Measurements from ENCODE around the gene BSND. TPM values are rescaled to one million over a fixed set of nuclear protein-coding genes. Genes with fewer than 3 reads are reported as not detected.

Gene BSND
- total RNA-seq, 4 donors from 2014 or later: not detected

DNA sequence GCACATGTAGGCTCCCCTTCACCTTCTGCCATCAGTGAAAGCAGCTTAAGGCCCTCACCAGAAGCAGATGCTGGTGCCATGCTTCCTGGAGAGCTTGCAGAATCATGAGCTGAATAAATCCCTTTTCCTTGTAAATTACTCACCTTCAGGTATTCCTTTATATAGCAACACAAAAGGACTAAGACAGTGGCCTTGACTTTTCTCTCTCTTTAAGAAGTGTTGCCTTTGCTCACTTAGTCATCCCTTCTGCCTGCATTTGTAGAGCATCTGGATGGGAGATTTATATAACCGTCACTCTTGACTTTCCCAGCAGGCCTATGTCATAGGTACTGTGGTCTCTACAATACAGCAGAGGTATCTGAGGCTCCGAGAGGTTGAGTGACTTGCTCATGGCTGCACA, 44.3 kb downstream of the BSND start:
- no peaks in the 10 kb centered on the region for H3K27me3 ChIP-seq
- peaks cover 0 to 7% (median 0%) of the 10 kb centered on the region in 3 donors for H3K36me3 ChIP-seq
- H3K27ac ChIP-seq: no peak overlapping the region
- H3K4me1 ChIP-seq: peaks cover 0 to 19% (median 0%) of the 10 kb centered on the region in 4 donors
- no peaks in the 10 kb centered on the region for H3K9me3 ChIP-seq
- no peak for TF ChIP-seq POLR2A (IDR thresholded peaks at IDR 0.05)
- TF ChIP-seq, protein P1, sequence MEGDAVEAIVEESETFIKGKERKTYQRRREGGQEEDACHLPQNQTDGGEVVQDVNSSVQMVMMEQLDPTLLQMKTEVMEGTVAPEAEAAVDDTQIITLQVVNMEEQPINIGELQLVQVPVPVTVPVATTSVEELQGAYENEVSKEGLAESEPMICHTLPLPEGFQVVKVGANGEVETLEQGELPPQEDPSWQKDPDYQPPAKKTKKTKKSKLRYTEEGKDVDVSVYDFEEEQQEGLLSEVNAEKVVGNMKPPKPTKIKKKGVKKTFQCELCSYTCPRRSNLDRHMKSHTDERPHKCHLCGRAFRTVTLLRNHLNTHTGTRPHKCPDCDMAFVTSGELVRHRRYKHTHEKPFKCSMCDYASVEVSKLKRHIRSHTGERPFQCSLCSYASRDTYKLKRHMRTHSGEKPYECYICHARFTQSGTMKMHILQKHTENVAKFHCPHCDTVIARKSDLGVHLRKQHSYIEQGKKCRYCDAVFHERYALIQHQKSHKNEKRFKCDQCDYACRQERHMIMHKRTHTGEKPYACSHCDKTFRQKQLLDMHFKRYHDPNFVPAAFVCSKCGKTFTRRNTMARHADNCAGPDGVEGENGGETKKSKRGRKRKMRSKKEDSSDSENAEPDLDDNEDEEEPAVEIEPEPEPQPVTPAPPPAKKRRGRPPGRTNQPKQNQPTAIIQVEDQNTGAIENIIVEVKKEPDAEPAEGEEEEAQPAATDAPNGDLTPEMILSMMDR (IDR thresholded peaks at IDR 0.05): no peak
- no peak for DNase-seq
- no peak overlapping the region for H3K4me3 ChIP-seq

DNA sequence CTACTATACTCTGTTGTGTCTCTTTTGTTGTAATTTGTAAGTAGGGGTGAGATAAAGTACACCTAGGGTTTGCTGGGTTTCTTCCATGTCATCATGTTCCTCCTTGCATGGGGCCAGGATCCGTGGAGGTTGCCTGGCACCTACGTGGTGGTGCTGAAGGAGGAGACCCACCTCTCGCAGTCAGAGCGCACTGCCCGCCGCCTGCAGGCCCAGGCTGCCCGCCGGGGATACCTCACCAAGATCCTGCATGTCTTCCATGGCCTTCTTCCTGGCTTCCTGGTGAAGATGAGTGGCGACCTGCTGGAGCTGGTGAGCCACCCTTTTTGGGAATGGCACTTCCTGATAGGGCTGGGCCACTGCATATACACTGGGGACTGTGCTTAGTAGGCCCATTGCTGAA, 45.0 kb downstream of the BSND start:
- no peak for TF ChIP-seq POLR2A (IDR thresholded peaks at IDR 0.05)
- TF ChIP-seq, protein P1 (IDR thresholded peaks at IDR 0.05): no peak
- DNase-seq: peak in 1 of 3 donors; percentile 43
- Histone ChIP-seq H3K36me3 (peaks cover 0 to 12% (median 0%) of the 10 kb centered on the region in 3 donors), H3K4me3 (no peak overlapping the region), H3K9me3 (no peaks in the 10 kb centered on the region), H3K27me3 (no peaks in the 10 kb centered on the region), H3K4me1 (peaks cover 0 to 19% (median 0%) of the 10 kb centered on the region in 4 donors), H3K27ac (no peak overlapping the region)

DNA sequence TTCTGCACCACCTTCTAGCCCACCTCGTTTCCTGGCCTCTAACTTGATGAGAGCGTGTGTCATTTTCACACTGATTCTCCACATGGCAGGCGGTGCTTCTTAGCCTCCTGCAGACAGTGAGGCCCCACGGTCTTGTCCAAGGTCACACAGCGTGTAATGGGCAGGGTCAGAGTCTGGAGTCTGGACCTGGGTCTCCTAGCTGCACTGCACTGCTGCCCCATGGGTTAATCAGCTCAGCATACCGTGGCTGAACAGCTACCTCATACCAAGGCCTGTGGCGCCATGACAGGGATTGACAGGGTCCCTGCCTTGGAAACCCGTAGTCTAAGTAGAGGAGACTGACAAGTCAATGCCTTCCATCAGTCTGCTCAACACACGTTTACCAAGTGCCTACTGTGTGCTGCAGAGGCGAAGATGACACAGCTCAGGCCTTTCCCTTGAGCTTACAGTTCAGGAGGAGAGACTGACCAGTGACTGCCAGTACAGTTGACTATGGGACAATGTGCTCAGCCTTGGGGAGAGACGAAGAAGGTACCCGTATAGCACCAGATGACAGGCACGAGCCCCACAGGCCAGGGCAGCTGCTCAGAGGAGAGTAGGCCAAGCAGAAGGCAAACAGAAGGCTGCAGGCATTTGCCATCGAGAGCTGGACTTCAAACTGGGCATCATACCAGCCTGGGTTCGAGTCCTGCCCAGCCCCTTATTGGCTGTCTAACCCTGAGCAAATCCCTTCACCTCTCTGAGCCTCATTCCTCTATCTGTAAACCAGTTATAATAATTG, 46.1 kb downstream of the BSND start:
- Histone ChIP-seq H3K4me3 (no peak overlapping the region), H3K9me3 (no peaks in the 10 kb centered on the region), H3K4me1 (peaks cover 0 to 9% (median 0%) of the 10 kb centered on the region in 4 donors), H3K36me3 (peaks cover 0 to 12% (median 0%) of the 10 kb centered on the region in 3 donors), H3K27me3 (no peaks in the 10 kb centered on the region), H3K27ac (no peak overlapping the region)
- peak in 1 of 3 donors; percentile 24 for DNase-seq
- TF ChIP-seq POLR2A (IDR thresholded peaks at IDR 0.05): no peak
- TF ChIP-seq, protein P1 (IDR thresholded peaks at IDR 0.05): no peak

DNA sequence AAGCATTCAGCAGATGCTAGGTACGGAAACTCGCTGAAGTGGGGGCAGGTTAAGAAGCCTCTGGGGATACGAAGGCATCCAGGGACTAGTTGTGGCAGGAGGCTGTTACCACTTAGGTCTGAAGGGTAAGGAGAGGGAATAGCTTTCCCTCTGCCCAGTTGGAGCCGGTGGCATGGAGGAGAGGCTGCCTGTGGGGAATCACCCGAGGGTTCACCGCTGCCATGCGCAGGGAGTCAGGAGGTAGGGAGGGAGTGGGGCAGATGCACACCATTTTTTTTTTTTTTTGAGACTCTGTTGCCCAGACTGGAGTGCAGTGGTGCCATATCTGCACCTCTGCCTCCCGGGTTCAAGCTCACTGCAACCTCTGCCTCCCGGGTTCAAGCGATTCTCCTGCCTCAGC, 46.7 kb downstream of the BSND start:
- TF ChIP-seq, protein P1 (IDR thresholded peaks at IDR 0.05): no peak
- no peak for TF ChIP-seq POLR2A (IDR thresholded peaks at IDR 0.05)
- H3K9me3 ChIP-seq: no peaks in the 10 kb centered on the region
- peak in 1 of 3 donors; percentile 31 for DNase-seq
- H3K27me3 ChIP-seq: no peaks in the 10 kb centered on the region
- H3K27ac ChIP-seq: no peak overlapping the region
- no peak overlapping the region for H3K4me3 ChIP-seq
- peaks cover 0 to 4% (median 0%) of the 10 kb centered on the region in 4 donors for H3K4me1 ChIP-seq
- peaks cover 0 to 12% (median 0%) of the 10 kb centered on the region in 3 donors for H3K36me3 ChIP-seq

DNA sequence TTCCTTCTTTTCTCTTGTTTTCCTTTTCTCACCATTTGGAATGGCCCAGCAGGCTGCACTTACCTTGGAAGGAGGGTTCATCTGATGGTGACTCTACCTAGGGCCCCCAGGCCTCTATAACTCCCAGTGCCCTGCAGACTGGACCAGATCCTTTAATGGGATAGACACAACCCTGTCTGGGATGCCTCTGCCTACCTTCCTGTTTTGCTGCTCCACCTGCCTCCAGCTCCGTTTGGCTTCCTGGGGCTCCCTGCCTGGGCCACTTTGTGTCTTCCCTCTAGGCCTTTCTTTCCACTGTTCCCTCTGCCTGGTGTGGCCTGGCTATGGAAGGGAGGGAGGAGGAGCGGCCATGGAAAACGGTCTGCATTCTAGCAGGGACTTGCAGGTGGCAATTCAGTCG, 48.1 kb downstream of the BSND start:
- TF ChIP-seq, protein P1 (IDR thresholded peaks at IDR 0.05): no peak

More for the DNA sequence above, 48.1 kb downstream of the BSND start:
- H3K27ac ChIP-seq: no peak overlapping the region
- DNase-seq: peak in 2 of 3 donors; percentile 29 to 30
- H3K27me3 ChIP-seq: no peaks in the 10 kb centered on the region
- H3K4me3 ChIP-seq: no peak overlapping the region
- peaks cover 0 to 12% (median 0%) of the 10 kb centered on the region in 3 donors for H3K36me3 ChIP-seq
- no peaks in the 10 kb centered on the region for H3K9me3 ChIP-seq
- H3K4me1 ChIP-seq: no peaks in the 10 kb centered on the region
